ENCODE results near the gene PLXDC2.

DNA sequence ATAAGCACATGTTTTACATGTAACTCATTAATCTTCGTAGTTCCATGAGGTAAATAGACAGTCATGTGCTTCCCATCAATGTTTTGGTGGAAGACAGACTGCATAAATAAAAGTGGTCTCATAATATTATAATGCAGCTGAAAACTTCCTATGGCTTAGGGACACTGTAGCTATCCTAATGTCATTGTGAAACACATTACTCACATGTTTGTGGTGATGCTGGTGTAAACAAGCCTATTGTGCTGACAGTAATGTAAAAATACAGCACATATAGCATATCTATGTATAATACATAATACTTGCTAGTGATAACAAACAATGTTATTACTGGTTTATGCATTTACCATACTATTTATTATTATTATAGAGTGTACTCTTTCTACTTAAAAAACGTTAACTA is 37.2 kb upstream of the PLXDC2 start:
- TF ChIP-seq, protein P1, sequence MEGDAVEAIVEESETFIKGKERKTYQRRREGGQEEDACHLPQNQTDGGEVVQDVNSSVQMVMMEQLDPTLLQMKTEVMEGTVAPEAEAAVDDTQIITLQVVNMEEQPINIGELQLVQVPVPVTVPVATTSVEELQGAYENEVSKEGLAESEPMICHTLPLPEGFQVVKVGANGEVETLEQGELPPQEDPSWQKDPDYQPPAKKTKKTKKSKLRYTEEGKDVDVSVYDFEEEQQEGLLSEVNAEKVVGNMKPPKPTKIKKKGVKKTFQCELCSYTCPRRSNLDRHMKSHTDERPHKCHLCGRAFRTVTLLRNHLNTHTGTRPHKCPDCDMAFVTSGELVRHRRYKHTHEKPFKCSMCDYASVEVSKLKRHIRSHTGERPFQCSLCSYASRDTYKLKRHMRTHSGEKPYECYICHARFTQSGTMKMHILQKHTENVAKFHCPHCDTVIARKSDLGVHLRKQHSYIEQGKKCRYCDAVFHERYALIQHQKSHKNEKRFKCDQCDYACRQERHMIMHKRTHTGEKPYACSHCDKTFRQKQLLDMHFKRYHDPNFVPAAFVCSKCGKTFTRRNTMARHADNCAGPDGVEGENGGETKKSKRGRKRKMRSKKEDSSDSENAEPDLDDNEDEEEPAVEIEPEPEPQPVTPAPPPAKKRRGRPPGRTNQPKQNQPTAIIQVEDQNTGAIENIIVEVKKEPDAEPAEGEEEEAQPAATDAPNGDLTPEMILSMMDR (IDR thresholded peaks at IDR 0.05), result no peak
- TF ChIP-seq POLR2AphosphoS5 (IDR thresholded peaks at IDR 0.05), result no peak
- TF ChIP-seq EP300 (IDR thresholded peaks at IDR 0.05), result no peak
- TF ChIP-seq POLR2A (IDR thresholded peaks at IDR 0.05), result no peak
